Epithelial cell of esophagus (primary cell): ENCODE measurements around the gene AFDN.
A peak's percentile ranks its signal among the peaks of the same experiment; 100 is the strongest.

Source experiments
- DNase-seq: peaks from one replicate; pipeline ENCODE4 v3.0.0; 2010; ENCODE audit warnings: low read depth
- H3K4me3 ChIP-seq: 2 replicates; pipeline ENCODE4 v1.5.1; 2011; ENCODE audit warnings: mild to moderate bottlenecking, low read length, control low read depth
- TF ChIP-seq, protein P1 (sequence below): IDR thresholded peaks from 2 replicates; pipeline ENCODE4 v1.5.1; 2011; ENCODE audit warnings: low read depth, mild to moderate bottlenecking, low read length, control low read depth, inconsistent platforms; ENCODE audit not compliant: insufficient read depth; ENCODE audit errors: missing control alignments

Gene AFDN

GRCh38 chr6:167928111-167928510 lies 101.4 kb downstream of the AFDN start:
- no peak overlapping the region for H3K4me3 ChIP-seq
- TF ChIP-seq, protein P1, sequence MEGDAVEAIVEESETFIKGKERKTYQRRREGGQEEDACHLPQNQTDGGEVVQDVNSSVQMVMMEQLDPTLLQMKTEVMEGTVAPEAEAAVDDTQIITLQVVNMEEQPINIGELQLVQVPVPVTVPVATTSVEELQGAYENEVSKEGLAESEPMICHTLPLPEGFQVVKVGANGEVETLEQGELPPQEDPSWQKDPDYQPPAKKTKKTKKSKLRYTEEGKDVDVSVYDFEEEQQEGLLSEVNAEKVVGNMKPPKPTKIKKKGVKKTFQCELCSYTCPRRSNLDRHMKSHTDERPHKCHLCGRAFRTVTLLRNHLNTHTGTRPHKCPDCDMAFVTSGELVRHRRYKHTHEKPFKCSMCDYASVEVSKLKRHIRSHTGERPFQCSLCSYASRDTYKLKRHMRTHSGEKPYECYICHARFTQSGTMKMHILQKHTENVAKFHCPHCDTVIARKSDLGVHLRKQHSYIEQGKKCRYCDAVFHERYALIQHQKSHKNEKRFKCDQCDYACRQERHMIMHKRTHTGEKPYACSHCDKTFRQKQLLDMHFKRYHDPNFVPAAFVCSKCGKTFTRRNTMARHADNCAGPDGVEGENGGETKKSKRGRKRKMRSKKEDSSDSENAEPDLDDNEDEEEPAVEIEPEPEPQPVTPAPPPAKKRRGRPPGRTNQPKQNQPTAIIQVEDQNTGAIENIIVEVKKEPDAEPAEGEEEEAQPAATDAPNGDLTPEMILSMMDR: no peak
- no peak for DNase-seq

DNA sequence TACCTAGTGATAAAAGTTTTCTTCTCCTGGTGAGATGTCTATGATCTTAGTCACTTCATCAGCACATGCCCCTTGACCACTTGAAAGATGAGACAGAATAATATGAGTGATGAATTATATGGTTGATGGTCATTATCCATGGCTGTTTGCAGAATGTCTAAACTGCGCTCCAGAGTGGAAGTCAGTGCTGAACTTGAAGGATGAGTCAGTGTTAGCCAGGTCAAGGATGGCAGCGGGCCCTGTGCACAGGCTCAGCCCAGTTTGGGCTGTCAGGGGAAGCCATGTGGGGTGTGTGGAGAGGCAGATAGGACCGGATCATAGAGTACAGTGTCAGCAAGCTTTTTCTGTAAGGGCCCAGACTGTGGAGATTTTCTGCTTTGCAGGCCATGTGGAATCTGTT lies 103.6 kb downstream of the AFDN start:
- DNase-seq: no peak
- TF ChIP-seq, protein P1: no peak

GRCh38 chr6:167932468-167933276 lies 106.0 kb downstream of the AFDN start:
- H3K4me3 ChIP-seq: no peak overlapping the region
- peak; percentile 74 for DNase-seq
- TF ChIP-seq, protein P1: no peak

More for the DNA sequence above, 103.6 kb downstream of the AFDN start:
- H3K4me3 ChIP-seq: no peak overlapping the region

DNA sequence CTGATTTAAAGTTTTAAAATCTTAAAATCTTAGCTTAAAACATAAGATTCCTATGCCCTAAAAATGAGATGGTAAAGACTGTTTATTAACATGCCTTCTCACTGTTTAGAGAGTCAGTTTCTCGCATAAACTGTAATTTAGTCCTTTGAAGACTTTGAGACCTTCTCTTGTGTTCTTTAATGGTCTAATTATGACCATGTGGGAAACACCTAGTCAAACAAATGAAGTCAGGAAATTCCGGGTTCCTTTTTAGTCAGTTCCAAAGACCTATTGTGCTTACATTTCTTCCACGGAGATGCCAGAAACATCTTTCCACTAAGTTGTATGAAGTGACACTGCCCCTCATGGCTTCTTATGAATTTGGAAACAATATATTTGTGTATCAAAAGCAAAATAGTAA lies 106.6 kb downstream of the AFDN start:
- DNase-seq: no peak
- no peak overlapping the region for H3K4me3 ChIP-seq
- TF ChIP-seq, protein P1: no peak

GRCh38 chr6:167933847-167934246 lies 107.1 kb downstream of the AFDN start:
- H3K4me3 ChIP-seq: no peak overlapping the region
- DNase-seq: no peak
- TF ChIP-seq, protein P1: no peak

DNA sequence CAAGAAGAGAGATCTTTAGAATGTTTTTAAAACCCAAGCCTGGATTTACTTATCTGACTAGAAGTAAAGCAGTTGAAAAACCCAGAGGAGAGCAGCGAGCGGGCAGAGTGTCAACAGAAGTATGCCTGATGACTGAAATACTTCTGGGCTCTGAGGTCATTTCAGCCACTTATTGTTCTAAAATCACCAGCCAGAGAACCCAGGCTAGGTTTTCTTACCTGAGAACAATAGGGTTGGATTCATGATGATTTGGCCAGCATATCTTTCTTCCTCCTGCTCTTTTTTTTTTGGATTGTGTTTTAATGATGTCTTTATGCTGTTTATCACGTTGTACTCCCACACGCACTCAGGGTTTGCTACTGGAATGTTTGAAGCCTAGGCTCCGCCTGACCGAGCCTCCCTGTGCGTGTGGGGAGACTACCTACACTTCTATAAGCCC lies 107.7 kb downstream of the AFDN start:
- TF ChIP-seq, protein P1: no peak
- no peak overlapping the region for H3K4me3 ChIP-seq
- no peak for DNase-seq

DNA sequence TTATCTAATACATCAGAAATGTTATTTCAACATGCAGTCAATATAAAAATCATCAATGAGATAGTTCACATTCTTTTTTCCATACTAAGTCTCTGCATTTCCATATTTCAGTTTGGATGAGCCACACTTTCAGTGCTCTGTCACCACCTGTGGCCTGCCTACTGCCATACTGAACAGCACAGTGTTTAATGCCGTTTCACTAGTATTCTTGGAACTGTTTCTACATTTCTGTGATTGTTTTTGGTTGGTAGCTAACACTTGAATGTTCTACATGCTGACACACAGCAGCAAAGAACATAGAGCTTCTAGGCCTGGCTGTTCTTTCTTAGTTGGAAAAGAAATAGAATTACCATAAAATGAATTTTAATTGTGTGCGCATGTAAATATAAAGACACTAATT lies 109.3 kb downstream of the AFDN start:
- H3K4me3 ChIP-seq: no peak overlapping the region
- TF ChIP-seq, protein P1: no peak
- no peak for DNase-seq
